Measurements from ENCODE around the gene CLDN34. TPM values are rescaled to one million over a fixed set of nuclear protein-coding genes. Genes with fewer than 3 reads are reported as not detected.

The CLDN34 gene
- total RNA-seq, 1 donor from 2014 or later: not detected

DNA sequence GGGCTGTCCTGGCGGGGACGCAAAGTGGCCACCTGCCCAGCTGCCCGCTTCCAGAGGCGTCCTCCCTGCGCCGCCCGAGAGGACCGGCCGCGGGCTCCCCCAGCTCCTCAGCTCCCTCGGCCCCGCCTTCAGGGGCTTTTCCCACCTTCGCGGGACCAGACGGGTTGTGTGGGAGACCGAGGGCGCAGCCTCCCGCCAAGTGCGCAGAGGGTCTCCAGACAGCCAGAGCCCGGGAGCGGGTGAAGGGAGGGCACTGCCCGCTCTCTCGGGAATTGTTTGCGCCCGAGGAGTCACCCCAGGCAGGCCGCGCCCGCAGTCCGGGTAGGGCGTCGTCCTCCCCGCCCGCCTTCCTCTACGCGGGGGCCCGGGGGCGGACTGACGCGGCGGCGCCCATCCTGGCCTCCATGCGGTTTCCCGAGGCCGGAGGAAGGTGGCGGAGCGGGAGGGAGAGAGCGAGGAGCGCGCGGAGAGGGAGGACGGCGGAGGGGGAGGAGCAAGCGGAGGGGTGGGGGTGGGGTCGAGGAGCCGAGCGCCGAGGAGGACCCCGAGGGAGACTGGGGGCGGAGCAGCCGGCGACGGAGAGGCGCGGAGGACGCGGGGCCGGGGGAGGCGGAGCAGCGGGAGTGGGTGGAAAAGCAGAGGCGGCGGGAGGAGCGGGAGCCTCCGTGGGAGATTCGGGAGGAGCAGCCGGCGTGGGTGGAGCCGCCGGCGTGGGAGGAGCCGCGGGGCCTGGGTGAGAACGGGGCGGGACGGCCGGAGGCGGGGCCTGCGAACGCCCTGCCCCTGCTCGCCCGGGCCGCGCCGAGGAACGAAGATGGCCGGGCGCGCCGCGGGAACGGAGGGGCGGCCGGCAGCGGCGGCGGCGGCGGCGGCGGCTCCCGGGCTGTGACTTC, 47.5 kb downstream of the CLDN34 start:
- DNase-seq (ENCODE audit: low spot score in 2 of 2) (peak; percentile 82 to 90), FAIRE-seq (no peak)

GRCh38 chrX:10015355-10015722, 48.2 kb downstream of the CLDN34 start:
- DNase-seq (ENCODE audit: low spot score in 2 of 2) (no peak), FAIRE-seq (no peak)

DNA sequence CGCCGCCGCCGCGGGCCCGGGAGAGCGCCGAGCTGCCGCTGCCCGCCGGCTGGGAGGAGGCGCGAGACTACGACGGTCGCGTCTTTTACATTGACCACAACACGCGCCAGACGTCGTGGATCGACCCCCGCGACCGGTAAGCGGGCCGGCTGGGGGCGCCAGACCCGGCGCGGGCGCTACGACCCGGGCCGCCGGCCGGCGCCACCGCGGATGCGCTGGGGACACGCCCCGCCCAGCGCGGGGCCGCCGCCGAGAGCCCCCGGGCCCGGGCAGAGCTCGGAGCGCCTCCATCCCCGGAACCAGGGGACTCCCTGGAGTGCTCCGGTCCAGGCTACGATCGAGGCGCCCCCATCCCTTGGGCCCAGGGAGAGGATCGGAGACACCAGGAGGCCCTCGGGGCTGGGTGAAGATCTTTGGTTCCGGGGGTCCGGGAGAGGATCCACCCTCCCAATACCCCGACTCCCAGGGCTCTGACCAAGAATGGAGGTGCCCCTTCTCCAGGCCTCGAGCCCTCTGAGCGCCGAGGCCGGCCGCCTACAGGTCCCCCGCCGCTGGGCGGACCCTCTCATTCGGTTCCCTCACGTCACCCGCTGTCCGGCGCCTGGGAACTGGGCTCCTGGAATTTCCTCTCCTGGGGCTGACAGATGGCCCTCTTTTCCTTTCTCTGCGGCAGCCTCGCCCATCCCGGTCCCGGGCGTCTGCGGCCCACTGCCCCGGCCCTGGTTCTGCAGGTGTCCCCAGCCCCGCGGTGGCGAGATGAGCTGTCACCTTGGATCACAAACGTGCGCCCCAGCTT, 48.8 kb downstream of the CLDN34 start:
- no peak for FAIRE-seq
- DNase-seq (ENCODE audit: low spot score in 2 of 2): peak; percentile 28 to 58

DNA sequence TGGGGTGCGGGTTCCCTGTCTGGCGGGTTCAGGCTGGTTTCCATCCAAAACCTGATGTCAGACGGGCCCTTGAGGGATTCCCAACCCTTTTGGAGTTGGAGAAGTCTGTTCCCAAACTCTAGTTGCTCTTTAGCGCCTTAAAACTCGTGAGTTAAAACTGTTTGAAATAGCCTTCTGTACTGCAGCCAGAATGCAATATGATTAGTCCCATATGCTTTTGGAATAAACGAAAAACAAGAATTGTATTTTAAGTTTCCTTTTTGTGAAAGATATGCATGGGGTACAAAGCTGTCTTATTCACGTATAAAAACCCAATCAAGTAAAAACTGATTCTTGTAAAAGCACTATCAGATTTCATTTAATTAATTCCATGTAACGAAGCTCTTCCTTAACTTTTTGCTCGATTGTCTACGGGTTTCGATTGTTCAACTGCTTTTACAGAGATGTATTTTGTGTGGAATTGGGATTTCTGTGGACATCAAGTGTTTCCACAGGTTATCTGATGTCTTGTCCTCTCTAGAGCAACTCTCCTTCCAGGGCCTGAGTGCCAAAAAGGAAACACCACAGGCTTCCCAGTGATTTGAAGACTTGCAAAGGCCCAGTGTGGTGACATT, 49.5 kb downstream of the CLDN34 start:
- no peak for DNase-seq (ENCODE audit: low spot score in 2 of 2)
- no peak for FAIRE-seq

GRCh38 chrX:10017872-10018271, 50.7 kb downstream of the CLDN34 start:
- no peak for FAIRE-seq
- no peak for DNase-seq (ENCODE audit: low spot score in 2 of 2)

Other genes starting within 250 kb of the CLDN34 start
- 0.82 TPM for gene GPR143, start 201.5 kb upstream of the CLDN34 start, total RNA-seq
- gene SHROOM2, start 180.9 kb upstream of the CLDN34 start, total RNA-seq: 19.2 TPM
- gene CLCN4, start 189.6 kb downstream of the CLDN34 start, total RNA-seq: 84.8 TPM

Data from frontal cortex (tissue), 4 donors.